Measurements from ENCODE around the gene ADGRL3. TPM values are rescaled to one million over a fixed set of nuclear protein-coding genes. Genes with fewer than 3 reads are reported as not detected.
"Not testable (repeated sequence)": the region's sequence is repeated elsewhere in the genome, so short reads cannot be mapped to it uniquely, and the experiment has no call there.

ADGRL3 gene
- total RNA-seq, 1 donor from 2014 or later: 55.9 TPM

DNA sequence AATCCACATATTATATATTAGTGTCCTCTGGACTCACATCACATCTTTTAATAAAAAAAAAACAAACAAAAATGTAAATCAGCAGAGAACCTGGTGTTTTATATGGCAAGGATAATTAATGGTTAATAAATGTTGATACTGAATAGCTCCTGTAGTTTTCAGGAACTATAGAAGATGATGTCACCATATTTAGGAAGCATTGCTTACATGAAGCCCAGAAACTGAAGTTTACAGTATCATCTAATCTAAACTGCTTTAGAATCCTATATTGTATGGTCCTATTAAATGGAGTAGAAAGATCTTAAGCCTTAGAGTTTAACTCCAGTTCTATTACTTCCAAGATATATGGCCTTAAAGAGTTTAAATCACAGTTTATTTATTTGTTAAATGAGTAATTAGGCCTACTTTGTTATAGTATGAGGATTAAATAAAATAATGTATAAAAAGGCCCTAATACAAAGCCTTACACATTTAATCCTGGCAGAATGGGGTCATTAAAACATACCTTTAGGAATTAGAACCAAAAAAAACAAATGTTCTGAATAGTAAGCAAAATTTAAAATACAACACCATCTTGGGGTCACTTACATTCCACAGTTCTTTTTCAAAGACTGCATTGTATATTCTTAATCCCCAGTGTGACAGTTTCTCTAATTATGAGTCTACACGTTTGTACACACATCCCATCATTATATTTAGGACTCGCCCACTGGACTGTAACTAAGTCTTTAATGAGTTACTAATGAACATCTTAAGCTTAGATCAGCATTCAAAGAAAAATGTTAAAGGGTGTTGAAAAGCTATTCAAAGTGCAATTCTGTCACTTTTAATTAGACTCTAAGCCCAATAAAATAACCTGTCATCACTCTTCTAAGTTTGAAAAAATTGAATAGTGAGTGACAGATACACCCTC, 305.9 kb downstream of the ADGRL3 start:
- DNase-seq: no peak

- DNase-seq: no peak
Observed at GRCh38 chr4:61507091-61507490, 307.0 kb downstream of the ADGRL3 start.

DNA sequence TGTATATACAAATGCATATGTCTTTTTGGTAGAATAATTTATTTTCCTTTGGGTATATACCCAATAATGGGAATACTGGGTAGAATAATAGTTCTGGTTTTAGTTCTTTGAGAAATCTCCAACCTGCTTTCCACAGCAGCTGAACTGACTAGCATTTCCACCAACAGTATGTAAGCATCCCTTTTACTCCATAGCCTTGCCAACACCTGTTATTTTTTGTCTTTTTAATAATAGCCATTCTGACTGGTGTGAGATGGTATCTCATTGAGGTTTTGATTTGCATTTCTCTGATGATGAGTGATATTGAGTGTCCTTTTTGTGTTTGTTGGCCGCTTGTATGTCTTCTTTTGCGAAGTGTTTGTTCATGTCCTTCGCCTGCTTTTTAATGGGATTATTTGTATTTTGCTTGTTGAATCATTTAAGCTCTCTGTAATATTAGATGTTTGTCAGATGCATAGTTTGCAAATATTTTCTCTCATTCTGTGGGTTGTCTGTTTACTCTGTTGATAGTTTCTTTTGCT, 309.7 kb downstream of the ADGRL3 start:
- DNase-seq: not testable (repeated sequence)

DNA sequence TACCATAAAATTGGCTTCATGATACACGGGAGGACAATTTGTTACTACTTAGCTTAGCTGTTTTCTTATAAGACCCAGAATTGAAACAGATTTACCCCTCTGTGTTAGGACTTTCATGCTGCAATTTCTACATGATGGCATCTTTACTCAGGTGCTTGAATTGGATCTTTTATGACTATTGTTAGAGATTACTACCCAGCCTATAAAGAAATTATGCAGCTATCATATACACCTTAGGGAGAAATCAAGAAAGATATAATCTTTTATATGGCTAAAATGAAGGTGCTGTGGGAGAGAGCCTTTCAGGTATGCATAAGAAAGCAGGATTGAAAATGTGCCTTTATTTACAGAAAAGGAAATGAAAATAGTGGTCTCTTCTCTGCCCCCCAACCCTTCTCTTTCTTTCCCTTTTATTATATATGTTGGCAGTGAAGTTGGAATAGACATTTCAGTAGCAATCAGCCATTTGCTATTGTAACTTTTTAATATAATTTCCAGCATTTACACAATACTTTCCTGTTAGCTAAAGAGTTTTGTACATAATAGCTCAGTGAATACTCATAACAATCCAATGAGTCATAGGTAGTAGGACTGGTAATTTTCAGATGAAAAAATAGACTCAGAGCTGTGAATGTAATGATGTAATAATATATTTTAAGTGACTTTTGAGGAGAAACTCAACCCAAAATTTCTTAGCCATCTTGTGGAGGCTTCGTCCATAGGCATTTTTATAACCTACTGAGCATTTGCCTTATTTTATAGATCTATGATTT, 311.8 kb downstream of the ADGRL3 start:
- DNase-seq: no peak

- DNase-seq: no peak
Observed at GRCh38 chr4:61514991-61515390, 314.9 kb downstream of the ADGRL3 start.

- DNase-seq: no peak
Observed at GRCh38 chr4:61517144-61517543, 317.0 kb downstream of the ADGRL3 start.

GRCh38 chr4:61520166-61520565, 320.0 kb downstream of the ADGRL3 start:
- DNase-seq: no peak

- no peak for DNase-seq
Observed at GRCh38 chr4:61520681-61521160, 320.6 kb downstream of the ADGRL3 start.

- DNase-seq: no peak
Observed at GRCh38 chr4:61521451-61521850, 321.3 kb downstream of the ADGRL3 start.

- DNase-seq: no peak
Observed at GRCh38 chr4:61522312-61522711, 322.2 kb downstream of the ADGRL3 start.

DNA sequence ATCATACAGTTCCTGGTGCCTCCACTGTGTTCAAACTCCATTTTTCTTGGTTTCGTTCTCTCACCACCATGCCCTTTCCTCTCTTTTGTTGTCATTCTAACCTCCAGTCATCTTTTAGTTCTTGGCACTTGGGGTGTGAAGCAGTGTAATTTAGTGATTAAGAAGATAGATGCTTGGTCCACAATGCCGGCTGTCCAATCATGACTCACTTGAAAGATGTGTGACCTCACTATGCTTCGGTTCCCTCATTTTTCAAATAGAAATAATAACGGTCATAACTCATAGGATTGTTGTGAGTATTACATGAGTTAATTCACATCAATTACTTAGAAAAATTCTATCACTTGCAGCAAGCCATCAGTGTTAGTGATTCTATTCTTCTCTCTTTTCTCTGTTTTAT, 327.8 kb downstream of the ADGRL3 start:
- DNase-seq: no peak

- DNase-seq: no peak
Observed at GRCh38 chr4:61528595-61528994, 328.5 kb downstream of the ADGRL3 start.

GRCh38 chr4:61531188-61531587, 331.1 kb downstream of the ADGRL3 start:
- DNase-seq: no peak

GRCh38 chr4:61532336-61533000, 332.3 kb downstream of the ADGRL3 start:
- DNase-seq: no peak

DNA sequence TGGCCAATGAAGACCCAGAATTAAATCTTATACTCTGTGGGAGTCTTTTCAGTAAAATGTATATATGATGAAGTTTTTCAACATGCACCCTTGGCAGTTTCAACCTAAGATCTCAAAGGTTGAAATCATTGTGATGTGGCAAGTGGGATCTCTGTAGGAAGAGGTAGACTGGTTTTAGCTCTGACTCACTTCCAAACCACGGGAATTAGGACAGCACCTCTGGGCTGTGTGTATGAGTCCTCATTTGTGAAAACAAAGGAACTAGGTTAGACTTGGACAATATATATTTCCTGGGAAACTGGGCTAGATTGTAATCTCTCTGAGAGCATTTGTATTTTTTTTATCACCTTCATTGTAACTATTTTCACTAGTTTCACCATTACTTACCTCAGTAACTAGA, 333.0 kb downstream of the ADGRL3 start:
- no peak for DNase-seq

DNA sequence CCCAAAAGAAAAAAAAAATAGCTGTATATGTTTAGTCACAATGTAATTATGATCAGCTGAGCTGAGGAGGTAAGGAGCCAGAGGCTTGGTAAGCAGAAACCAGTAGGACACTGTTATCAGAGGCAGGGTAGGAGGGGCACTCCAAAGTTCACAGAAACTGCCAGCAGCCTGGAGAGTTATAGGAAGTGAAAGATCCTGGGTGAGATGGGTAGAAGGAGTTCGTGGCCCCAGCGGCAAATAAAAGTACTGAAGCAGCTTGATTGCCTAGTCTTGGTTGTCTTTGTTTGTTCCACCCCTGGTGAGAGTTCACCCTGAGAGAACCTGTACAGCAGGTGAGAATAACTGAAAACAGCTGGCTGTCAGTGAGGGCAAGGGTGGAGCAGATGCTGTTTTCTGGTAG, 340.8 kb downstream of the ADGRL3 start:
- no peak for DNase-seq

GRCh38 chr4:61541459-61541858, 341.3 kb downstream of the ADGRL3 start:
- no peak for DNase-seq

DNA sequence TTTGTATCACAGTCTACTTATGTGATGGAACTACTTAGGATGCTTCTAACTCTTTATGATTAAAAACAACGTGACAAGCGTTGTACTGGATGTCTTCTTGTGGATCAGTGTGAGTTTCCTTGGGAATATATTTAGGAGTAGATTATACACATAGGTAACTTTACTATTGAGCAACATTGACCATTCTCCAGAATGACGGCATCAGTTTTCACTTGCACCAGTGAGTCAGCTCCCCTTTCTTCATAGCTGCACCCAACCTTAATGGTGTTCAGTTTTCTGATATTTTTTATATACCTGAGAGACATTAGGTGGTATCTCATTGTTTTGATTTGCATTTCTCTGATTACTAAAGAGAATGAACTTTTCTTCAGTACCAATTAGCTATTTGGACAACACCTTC, 343.9 kb downstream of the ADGRL3 start:
- no peak for DNase-seq

DNA sequence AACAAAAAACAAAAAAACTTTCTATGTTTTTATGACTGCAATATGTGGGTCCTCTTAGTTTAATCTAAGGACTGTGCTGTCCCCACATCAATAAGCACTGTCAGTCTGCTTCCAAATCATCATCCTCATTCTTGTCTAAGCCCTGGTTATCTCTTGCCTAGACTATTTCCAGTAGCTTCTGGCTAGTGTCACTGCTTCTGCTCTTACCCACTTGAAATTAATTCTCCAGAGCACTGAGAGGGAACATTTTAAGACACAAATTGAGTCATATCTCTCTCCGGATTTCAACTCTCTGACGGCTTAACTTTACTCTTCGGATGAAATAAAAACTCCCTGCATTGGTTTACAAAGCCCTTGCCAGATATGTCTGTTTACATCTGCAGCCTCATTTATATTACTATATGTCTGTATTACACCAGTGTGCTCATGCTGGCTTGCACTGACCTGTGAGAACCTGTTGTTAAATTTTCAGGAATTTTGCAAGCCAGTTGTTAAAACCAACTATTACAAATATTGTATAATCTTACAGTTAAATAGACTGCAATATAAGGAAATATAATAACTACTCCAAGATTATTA, 345.9 kb downstream of the ADGRL3 start:
- DNase-seq: no peak

DNA sequence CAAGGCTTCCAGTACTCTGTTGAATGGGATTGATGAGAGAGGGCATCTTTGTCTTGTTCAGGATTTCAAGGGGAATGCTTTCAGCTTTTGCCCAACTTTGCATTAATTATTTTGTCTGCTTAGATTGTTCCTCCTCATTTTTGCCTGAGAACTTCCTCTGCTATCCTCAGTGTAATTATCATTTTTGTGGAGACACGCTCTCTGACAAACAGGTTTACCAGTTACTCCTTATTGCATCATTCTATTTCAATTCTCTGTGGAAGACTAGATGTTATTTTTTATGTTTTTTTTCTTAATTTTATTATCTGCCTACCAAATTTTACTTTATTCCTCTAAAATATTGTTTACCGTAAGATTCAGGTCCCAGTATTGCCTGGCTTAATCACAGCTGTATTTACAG, 349.2 kb downstream of the ADGRL3 start:
- no peak for DNase-seq

- no peak for DNase-seq
Observed at GRCh38 chr4:61553557-61554125, 353.5 kb downstream of the ADGRL3 start.

- DNase-seq: no peak
Observed at GRCh38 chr4:61555789-61556188, 355.7 kb downstream of the ADGRL3 start.

All from skin of body (tissue), 2 donors.